GM12873 (cell line): ENCODE data around the gene NGLY1.

Source experiments
- TF ChIP-seq, protein P1 (sequence below): IDR thresholded peaks from 2 replicates; pipeline ENCODE4 v1.5.1; 2012; ENCODE audit warnings: low read depth, mild to moderate bottlenecking, moderate library complexity, low read length, control low read depth; ENCODE audit not compliant: insufficient read depth; ENCODE audit errors: missing control alignments

The NGLY1 gene

DNA sequence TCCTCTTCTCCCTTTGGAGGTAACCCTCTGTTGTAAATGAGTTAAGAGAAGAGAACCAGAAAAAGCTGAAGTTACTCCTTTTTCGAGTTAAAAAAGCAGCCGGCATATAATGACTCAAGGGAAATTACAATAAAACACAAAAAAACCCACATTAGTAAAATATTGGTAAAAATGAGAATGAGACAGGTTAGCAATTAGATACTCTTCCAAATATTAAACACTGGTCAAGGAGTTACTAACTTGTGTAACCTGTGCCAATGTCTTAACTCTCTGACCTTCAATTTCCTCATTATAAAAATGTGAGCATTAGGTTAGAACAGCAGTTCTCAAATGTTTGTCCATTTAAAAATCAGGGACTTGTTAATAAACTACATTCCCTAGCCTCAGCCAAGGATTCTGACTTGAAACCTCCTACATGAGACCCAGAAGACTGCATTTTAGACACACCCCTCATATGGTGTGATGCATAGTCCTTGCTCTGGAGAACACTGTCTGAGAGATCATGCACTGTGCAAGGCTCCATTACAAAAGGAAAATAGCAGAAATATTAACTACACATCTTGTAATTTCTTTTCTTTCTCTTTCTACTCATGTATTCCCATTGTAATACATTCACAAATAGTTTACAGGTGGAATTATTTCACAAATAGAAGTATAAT lies 75.8 kb downstream of the NGLY1 start:
- TF ChIP-seq, protein P1, sequence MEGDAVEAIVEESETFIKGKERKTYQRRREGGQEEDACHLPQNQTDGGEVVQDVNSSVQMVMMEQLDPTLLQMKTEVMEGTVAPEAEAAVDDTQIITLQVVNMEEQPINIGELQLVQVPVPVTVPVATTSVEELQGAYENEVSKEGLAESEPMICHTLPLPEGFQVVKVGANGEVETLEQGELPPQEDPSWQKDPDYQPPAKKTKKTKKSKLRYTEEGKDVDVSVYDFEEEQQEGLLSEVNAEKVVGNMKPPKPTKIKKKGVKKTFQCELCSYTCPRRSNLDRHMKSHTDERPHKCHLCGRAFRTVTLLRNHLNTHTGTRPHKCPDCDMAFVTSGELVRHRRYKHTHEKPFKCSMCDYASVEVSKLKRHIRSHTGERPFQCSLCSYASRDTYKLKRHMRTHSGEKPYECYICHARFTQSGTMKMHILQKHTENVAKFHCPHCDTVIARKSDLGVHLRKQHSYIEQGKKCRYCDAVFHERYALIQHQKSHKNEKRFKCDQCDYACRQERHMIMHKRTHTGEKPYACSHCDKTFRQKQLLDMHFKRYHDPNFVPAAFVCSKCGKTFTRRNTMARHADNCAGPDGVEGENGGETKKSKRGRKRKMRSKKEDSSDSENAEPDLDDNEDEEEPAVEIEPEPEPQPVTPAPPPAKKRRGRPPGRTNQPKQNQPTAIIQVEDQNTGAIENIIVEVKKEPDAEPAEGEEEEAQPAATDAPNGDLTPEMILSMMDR: no peak

GRCh38 chr3:25706213-25706612 lies 77.0 kb downstream of the NGLY1 start:
- TF ChIP-seq, protein P1: no peak

- TF ChIP-seq, protein P1: no peak
Observed at GRCh38 chr3:25697553-25697952, 85.7 kb downstream of the NGLY1 start.

GRCh38 chr3:25695731-25696420 lies 87.4 kb downstream of the NGLY1 start:
- TF ChIP-seq, protein P1: no peak

GRCh38 chr3:25693238-25693637 lies 90.0 kb downstream of the NGLY1 start:
- TF ChIP-seq, protein P1: no peak

- TF ChIP-seq, protein P1: no peak
Observed at GRCh38 chr3:25692341-25692740, 90.9 kb downstream of the NGLY1 start.

DNA sequence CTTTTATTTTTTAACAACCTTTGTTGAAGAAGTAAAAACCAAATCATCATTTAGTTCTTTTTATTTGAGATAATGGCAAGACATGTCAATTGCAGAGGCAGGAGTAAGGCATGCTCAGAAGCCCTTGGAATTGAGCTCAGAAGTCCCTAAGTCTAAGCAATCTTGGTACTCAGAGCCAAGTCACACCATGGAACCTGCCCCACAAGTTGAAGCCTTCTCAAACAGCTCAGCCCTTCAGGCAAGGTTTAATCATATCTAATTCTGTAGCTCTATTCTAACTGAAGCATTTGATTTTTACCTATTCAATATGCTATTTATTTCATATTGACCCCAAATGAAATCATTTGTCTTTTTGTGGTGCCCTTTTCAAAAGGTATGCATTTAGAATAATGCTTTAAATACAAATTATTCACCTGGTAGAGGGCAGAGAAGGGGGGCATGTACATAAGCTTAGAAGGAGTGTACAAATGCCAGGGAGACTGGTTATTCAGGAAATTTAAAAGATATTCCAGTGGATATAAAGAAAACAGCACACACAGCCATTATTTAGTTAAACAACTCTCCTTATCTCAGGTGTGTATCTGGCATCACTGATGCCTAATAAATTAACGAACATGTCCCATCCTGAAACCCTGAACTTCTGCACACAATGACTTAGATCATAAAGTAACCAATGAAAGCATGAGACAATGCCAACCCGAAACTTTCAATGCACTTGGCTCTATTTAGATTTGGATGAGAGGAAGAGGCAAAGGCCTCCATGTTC lies 92.3 kb downstream of the NGLY1 start:
- TF ChIP-seq, protein P1: no peak
